ENCODE measurements around the gene GASK1A. TPM values are rescaled to one million over a fixed set of nuclear protein-coding genes. Genes with fewer than 3 reads are reported as not detected.

GASK1A gene
- total RNA-seq, 1 donor from 2014 or later: not detected

- Mint-ChIP-seq H3K4me3 (ENCODE audit: low read depth) (no peak overlapping the region), H3K4me1 (ENCODE audit: low read depth) (peaks cover 7% of the 10 kb centered on the region), H3K27me3 (ENCODE audit: low read depth) (no peaks in the 10 kb centered on the region), H3K36me3 (ENCODE audit: low read depth) (no peaks in the 10 kb centered on the region), H3K9me3 (no peaks in the 10 kb centered on the region), H3K27ac (no peak overlapping the region)
- DNase-seq (ENCODE audit: low spot score): no peak
- intact Hi-C loops (cut with micrococcal nuclease): no loop called here
These were observed 92.3 kb downstream of the GASK1A start for GRCh38 chr3:43071313-43071893.

- intact Hi-C loops (cut with micrococcal nuclease): no loop called here
- Mint-ChIP-seq H3K27me3 (ENCODE audit: low read depth) (peaks cover 3% of the 10 kb centered on the region), H3K9me3 (no peaks in the 10 kb centered on the region), H3K4me1 (ENCODE audit: low read depth) (peaks cover 7% of the 10 kb centered on the region), H3K4me3 (ENCODE audit: low read depth) (no peak overlapping the region), H3K36me3 (ENCODE audit: low read depth) (no peaks in the 10 kb centered on the region), H3K27ac (no peak overlapping the region)
- DNase-seq (ENCODE audit: low spot score): no peak
These were observed 93.2 kb downstream of the GASK1A start for GRCh38 chr3:43072361-43072760.

- intact Hi-C loops (cut with micrococcal nuclease): no loop called here
- Mint-ChIP-seq H3K4me1 (ENCODE audit: low read depth) (peaks cover 7% of the 10 kb centered on the region), H3K27ac (no peak overlapping the region), H3K27me3 (ENCODE audit: low read depth) (peaks cover 3% of the 10 kb centered on the region), H3K36me3 (ENCODE audit: low read depth) (no peaks in the 10 kb centered on the region), H3K9me3 (no peaks in the 10 kb centered on the region), H3K4me3 (ENCODE audit: low read depth) (no peak overlapping the region)
- no peak for DNase-seq (ENCODE audit: low spot score)
These were observed 94.2 kb downstream of the GASK1A start for GRCh38 chr3:43073116-43073835.

GRCh38 chr3:43073836-43074220 is 94.7 kb downstream of the GASK1A start:
- intact Hi-C loops (cut with micrococcal nuclease): no loop called here
- Mint-ChIP-seq H3K4me3 (ENCODE audit: low read depth) (no peak overlapping the region), H3K27me3 (ENCODE audit: low read depth) (peaks cover 3% of the 10 kb centered on the region), H3K27ac (no peak overlapping the region), H3K4me1 (ENCODE audit: low read depth) (peaks cover 7% of the 10 kb centered on the region), H3K9me3 (no peaks in the 10 kb centered on the region), H3K36me3 (ENCODE audit: low read depth) (no peaks in the 10 kb centered on the region)
- DNase-seq (ENCODE audit: low spot score): no peak

GRCh38 chr3:43074482-43074881 is 95.4 kb downstream of the GASK1A start:
- Mint-ChIP-seq H3K4me3 (ENCODE audit: low read depth) (no peak overlapping the region), H3K27me3 (ENCODE audit: low read depth) (peaks cover 3% of the 10 kb centered on the region), H3K27ac (no peak overlapping the region)

GRCh38 chr3:43074901-43075689 is 96.0 kb downstream of the GASK1A start:
- peaks cover 7% of the 10 kb centered on the region for H3K4me1 Mint-ChIP-seq (ENCODE audit: low read depth)
- no peak overlapping the region for H3K27ac Mint-ChIP-seq
- no peak overlapping the region for H3K4me3 Mint-ChIP-seq (ENCODE audit: low read depth)
- peaks cover 2% of the 10 kb centered on the region for H3K9me3 Mint-ChIP-seq
- intact Hi-C loops (cut with micrococcal nuclease): no loop called here
- DNase-seq (ENCODE audit: low spot score): no peak
- H3K27me3 Mint-ChIP-seq (ENCODE audit: low read depth): peaks cover 3% of the 10 kb centered on the region
- H3K36me3 Mint-ChIP-seq (ENCODE audit: low read depth): peaks cover 4% of the 10 kb centered on the region

More at GRCh38 chr3:43074482-43074881, 95.4 kb downstream of the GASK1A start:
- peaks cover 7% of the 10 kb centered on the region for H3K4me1 Mint-ChIP-seq (ENCODE audit: low read depth)
- no peaks in the 10 kb centered on the region for H3K36me3 Mint-ChIP-seq (ENCODE audit: low read depth)
- intact Hi-C loops (cut with micrococcal nuclease): no loop called here
- no peaks in the 10 kb centered on the region for H3K9me3 Mint-ChIP-seq
- DNase-seq (ENCODE audit: low spot score): no peak

- Mint-ChIP-seq H3K27ac (no peak overlapping the region), H3K4me3 (ENCODE audit: low read depth) (no peak overlapping the region), H3K4me1 (ENCODE audit: low read depth) (peaks cover 7% of the 10 kb centered on the region), H3K36me3 (ENCODE audit: low read depth) (peaks cover 10% of the 10 kb centered on the region), H3K9me3 (peaks cover 2% of the 10 kb centered on the region), H3K27me3 (ENCODE audit: low read depth) (peaks cover 3% of the 10 kb centered on the region)
- DNase-seq (ENCODE audit: low spot score): no peak
- intact Hi-C loops (cut with micrococcal nuclease): no loop called here
These were observed 97.0 kb downstream of the GASK1A start for GRCh38 chr3:43075904-43076661.

GRCh38 chr3:43076857-43077256 is 97.7 kb downstream of the GASK1A start:
- DNase-seq (ENCODE audit: low spot score): no peak
- Mint-ChIP-seq H3K4me1 (ENCODE audit: low read depth) (peaks cover 7% of the 10 kb centered on the region), H3K4me3 (ENCODE audit: low read depth) (no peak overlapping the region), H3K27ac (no peak overlapping the region), H3K27me3 (ENCODE audit: low read depth) (peaks cover 3% of the 10 kb centered on the region), H3K9me3 (peaks cover 2% of the 10 kb centered on the region), H3K36me3 (ENCODE audit: low read depth) (peaks cover 11% of the 10 kb centered on the region)
- intact Hi-C loops (cut with micrococcal nuclease): no loop called here

- Mint-ChIP-seq H3K9me3 (peaks cover 2% of the 10 kb centered on the region), H3K4me3 (ENCODE audit: low read depth) (no peak overlapping the region), H3K4me1 (ENCODE audit: low read depth) (peaks cover 7% of the 10 kb centered on the region), H3K27me3 (ENCODE audit: low read depth) (peaks cover 3% of the 10 kb centered on the region), H3K36me3 (ENCODE audit: low read depth) (peaks cover 11% of the 10 kb centered on the region), H3K27ac (no peak overlapping the region)
- DNase-seq (ENCODE audit: low spot score): no peak
- intact Hi-C loops (cut with micrococcal nuclease): no loop called here
These were observed 98.2 kb downstream of the GASK1A start for GRCh38 chr3:43077261-43077660.

- DNase-seq (ENCODE audit: low spot score): no peak
- Mint-ChIP-seq H3K9me3 (peaks cover 2% of the 10 kb centered on the region), H3K4me1 (ENCODE audit: low read depth) (peaks cover 7% of the 10 kb centered on the region), H3K4me3 (ENCODE audit: low read depth) (no peak overlapping the region), H3K27ac (no peak overlapping the region), H3K36me3 (ENCODE audit: low read depth) (peaks cover 11% of the 10 kb centered on the region), H3K27me3 (ENCODE audit: low read depth) (peaks cover 3% of the 10 kb centered on the region)
- intact Hi-C loops (cut with micrococcal nuclease): no loop called here
These were observed 98.6 kb downstream of the GASK1A start for GRCh38 chr3:43077707-43078106.

- peaks cover 11% of the 10 kb centered on the region for H3K36me3 Mint-ChIP-seq (ENCODE audit: low read depth)
- H3K9me3 Mint-ChIP-seq: peaks cover 12% of the 10 kb centered on the region
- no peak overlapping the region for H3K27ac Mint-ChIP-seq
- H3K4me3 Mint-ChIP-seq (ENCODE audit: low read depth): no peak overlapping the region
- peaks cover 3% of the 10 kb centered on the region for H3K27me3 Mint-ChIP-seq (ENCODE audit: low read depth)
- peaks cover 2% of the 10 kb centered on the region for H3K4me1 Mint-ChIP-seq (ENCODE audit: low read depth)
- intact Hi-C loops (cut with micrococcal nuclease): no loop called here
- no peak for DNase-seq (ENCODE audit: low spot score)
These were observed 100.6 kb downstream of the GASK1A start for GRCh38 chr3:43079536-43080332.
